Measurements from ENCODE around the gene CPA2.

The CPA2 gene

DNA sequence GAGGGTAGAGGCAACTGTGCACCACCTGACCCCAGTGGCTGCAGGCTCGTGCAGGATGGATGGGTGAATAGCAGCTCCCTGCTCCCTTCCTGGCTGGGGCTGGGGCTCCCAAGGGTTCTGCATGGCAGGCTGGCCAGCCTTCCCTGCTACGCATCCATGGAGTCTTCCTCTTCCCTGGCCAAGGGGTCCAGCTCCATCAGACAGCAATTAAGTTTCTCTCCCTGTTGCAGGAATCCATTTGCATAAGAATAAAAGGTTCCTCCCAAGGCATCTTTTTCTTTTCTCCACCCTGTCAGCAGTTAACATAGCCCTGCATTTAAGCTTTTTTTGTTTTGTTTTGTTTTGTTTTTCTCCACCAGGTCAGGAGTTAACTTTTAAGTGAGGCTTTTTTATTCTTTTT lies 10.0 kb upstream of the CPA2 start:
- no peak for DNase-seq

DNA sequence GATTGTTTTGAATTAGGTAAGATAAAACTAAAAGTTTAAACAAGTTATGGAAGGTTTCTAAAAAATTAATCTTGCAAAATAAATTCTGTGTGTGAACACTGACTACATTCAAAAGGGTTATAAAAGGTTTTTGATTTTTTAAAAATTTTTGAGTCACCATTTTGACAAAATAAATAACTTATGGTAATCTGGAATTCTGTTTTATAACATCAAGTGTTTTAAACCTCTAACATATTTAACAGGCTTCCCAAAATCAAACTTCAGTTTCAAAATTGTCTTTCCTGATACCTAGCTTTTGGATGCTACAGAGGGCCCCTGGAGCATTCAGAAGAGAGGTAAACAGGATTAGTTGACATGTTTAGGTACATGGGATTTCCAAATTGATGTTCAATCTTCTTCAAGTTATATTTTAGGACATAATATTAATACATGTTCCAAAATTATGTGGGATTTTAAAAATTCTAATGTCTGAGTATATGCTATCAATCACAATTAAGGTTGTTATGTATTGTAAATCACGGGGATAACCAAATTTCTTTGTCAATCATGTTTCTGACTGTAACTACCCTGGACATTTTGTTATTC lies 8.1 kb upstream of the CPA2 start:
- DNase-seq: no peak

DNA sequence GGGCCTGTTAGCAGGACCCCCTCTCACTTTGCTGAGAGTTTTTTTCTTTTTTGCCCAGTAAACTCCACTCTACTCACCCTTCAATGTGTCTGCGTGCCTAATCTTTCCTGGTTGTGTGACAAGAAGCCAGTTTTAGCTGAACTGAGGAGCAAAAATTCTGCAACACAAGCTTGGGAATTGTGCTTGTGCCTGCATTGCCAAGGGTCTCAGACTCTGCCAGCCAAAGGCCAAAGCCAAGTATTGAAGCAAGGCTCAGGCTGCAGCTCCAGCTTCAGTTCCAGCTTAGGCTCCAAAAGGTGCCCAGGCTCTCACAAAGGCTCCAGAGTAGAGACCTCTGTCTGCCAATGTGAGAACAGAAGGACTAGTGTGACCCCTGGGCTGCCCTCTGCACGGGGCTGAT lies 4.2 kb upstream of the CPA2 start:
- DNase-seq: no peak

GRCh38 chr7:130263130-130263529 lies 3.5 kb upstream of the CPA2 start:
- DNase-seq: no peak

- DNase-seq: no peak
Measured at GRCh38 chr7:130266961-130267321, 278 bp downstream of the CPA2 start.

GRCh38 chr7:130268463-130269317 lies 2.0 kb downstream of the CPA2 start:
- DNase-seq: no peak

DNA sequence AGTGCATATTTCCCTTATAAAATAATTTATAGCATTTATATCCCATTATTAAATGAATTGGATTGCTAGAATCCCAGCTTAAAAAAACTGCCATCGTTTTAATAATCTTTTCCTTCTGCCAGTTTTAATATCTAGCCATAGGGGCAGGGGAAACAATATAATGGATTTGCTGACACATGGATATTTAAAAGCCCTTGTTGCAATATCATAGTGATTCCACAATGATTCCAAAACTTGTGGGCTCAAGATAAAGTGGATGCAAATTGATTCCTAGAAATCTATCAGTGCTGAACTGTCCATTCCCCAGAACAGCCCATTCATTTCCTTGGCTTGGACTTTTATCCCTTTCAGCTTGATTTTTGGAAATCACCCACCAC lies 2.6 kb downstream of the CPA2 start:
- DNase-seq: no peak

GRCh38 chr7:130270947-130271800 lies 4.5 kb downstream of the CPA2 start:
- no peak for DNase-seq

DNA sequence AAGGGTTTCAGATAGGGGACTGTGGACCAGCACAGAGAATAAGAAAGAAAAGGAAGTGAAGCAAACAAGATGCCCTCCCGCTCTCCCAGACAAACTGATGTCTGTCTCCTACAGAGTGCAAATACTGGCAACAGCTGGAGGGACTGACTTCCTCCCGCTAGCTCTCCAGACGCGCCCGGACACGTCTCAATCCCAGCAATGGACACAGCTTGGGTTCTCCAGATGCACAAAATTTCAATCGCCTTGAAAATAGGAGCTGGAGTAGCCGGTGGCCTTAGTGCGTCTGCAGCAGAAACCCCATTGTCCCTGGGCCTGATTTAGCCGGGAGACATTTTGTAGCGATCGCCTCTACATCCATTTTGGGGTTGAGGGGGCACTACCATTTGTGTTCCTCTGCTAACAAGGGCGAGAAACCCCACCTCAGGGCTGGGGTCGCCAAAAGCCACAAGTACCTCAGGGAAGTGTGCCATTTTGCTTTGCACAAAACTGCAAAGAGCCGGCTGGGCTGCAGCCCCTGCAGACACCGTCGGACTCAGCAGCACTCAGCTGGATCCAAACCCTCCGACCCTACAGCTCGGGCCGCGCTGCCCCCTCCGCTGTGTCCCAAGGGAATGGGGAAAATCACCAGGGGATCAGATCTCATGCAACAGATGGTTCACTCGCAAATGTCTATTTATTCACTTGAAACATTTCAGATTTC lies 5.9 kb downstream of the CPA2 start:
- no peak for DNase-seq

GRCh38 chr7:130273081-130273932 lies 6.6 kb downstream of the CPA2 start:
- DNase-seq: no peak

DNA sequence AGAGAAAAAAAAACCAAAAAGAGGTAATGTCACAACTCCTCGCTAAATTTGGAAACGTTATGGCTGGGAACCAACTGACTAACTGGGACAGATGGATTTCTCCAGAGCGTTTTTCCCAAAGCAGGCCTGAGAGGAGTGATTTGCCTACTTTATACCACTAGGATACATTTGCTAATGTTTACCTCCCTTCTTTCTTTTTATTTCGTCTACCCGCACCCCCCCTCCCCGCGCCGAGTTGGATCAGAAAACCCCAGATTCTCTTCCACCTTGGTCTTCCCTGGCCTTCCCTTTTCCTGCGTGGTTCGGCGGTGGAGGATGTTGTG lies 7.2 kb downstream of the CPA2 start:
- no peak for DNase-seq

DNA sequence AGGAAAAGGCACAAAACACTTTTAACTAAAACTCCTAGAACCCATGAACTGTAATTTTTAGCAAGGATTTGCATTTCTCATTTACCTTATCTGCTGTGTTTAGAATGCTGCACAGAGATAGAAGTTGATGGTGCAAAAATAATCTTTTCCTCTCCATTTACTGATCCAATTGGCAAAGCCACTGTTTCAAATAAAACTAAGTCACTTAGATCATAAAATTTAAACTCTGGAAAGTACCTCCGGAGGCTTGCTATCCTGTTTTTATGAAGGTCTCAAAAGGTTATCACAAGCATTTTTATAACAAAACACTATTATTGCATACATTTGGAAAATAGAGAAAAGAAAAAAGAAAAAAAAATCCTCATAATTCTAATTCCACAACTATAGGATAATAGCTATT lies 7.6 kb downstream of the CPA2 start:
- no peak for DNase-seq

DNA sequence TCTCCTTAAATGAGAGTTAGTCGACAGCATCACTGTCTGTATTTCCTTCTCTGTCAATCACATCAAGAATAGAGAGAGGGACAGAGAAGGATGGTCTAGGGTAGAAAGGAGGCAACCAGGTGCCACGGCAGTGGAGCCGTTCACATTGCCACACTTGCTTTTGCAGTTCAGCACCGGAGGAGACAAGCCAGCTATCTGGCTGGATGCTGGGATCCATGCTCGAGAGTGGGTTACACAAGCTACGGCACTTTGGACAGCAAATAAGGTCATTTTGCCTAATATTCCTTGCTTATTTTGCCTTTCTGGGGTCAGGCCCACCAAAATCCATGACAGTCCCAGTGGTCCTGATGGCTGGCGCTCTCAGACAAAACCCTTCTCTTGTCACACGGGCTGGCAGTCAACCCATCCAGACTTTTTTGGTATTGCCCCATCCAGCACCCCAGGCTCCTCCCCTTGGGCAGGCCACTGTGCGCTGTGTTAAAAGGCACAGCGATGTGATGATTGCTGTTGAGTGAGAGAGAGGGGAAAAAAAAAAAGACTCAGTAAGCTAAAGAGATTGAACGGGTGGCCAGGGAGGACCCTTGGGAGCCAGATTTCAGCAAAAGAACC lies 8.4 kb downstream of the CPA2 start:
- no peak for DNase-seq

- no peak for DNase-seq
Measured at GRCh38 chr7:130275826-130276297, 9.2 kb downstream of the CPA2 start.

- DNase-seq: no peak
Measured at GRCh38 chr7:130276796-130277762, 10.4 kb downstream of the CPA2 start.

- DNase-seq: no peak
Measured at GRCh38 chr7:130277763-130278643, 11.3 kb downstream of the CPA2 start.

- DNase-seq: no peak
Measured at GRCh38 chr7:130278860-130279259, 12.2 kb downstream of the CPA2 start.

DNA sequence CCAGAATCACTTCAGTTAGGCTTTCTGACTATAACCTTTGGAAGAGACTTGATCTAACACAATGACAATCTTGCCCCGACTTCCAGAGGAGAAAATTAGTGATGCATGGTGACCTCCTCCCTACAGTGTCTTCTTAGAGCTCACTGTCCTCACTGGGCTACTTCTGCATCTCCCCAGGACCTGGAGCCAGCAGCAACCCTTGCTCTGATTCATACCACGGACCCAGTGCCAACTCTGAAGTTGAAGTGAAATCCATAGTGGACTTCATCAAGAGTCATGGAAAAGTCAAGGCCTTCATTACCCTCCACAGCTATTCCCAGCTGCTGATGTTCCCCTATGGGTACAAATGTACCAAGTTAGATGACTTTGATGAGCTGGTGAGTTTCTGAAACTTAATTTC lies 12.6 kb downstream of the CPA2 start:
- no peak for DNase-seq

DNA sequence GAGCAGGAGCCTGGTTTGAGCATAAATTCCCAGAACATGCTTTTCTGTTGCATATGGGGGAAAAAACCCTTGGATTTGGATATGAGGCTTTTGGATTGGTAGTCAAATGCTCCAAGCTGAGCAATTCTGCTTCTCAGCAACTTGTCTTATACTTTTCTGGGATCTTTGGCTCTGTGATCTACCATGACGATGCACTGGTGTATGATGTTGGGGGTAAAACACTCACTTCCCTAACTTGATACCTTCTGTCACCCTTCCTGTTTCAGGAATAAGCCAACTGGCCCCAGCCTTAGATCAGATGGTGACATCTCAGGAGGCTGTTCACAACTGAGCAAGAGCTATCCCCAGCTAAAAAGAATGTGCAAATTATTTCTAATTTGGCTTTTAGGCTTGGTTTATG lies 13.2 kb downstream of the CPA2 start:
- DNase-seq: no peak

GRCh38 chr7:130281260-130281659 lies 14.6 kb downstream of the CPA2 start:
- DNase-seq: no peak

Data from CD4-positive, alpha-beta T cell treated with Interleukin-4 for 1 hour (primary cell).